A673 (cell line): Measurements from ENCODE around the gene PAX5.

Experiments used
- EZH2 ChIP-seq: fragments of 200-600 bp; sonication (generic); IDR thresholded peaks from 2 replicates; pipeline ENCODE4 v1.6.1; 2017; ENCODE audit warnings: borderline replicate concordance, low read depth, mild to moderate bottlenecking, mixed read lengths, antibody characterized with exemption, low read length; ENCODE audit not compliant: poor library complexity, severe bottlenecking
- TF ChIP-seq, protein P1 (sequence below): fragments of 300-800, 200-600 bp; sonication (generic); conservative IDR thresholded peaks from 2 replicates; pipeline ENCODE4 v1.5.1; 2017; ENCODE audit warnings: low read depth, mild to moderate bottlenecking, antibody characterized with exemption, low read length, moderate library complexity, mixed read lengths

DNA sequence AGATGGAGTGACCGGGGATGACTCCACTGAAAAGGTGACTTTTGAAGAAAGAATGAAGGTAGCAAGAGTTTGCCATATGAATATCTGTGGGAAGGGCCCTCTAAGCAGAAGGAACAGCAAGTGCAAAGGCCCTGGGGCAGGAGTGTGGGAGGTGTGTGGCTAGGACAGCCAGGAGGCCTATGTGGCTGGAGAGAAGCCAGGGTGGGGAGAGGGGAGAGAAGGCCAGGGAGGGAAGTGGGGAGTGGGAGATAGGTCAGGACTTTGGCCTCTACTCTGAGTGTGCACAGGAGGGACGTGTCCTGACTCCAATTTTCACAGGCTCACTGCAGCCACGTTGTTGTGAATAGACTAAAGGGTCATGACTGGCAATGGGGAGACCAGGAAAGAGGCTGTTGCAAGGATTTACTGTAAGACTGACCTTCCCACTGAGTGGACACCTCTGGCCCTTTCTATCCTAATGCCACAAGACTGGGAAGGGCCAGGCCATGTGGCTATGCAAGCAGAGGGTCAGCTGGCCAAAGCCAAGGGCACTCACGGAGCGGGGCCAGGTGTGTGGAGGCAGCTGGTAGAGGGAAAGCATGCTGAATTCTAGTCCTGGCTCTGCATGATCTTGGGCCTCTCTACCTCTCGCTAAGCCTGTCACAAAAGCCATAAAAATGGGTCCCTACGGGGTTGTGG lies 172.4 kb downstream of the PAX5 start:
- TF ChIP-seq, protein P1, sequence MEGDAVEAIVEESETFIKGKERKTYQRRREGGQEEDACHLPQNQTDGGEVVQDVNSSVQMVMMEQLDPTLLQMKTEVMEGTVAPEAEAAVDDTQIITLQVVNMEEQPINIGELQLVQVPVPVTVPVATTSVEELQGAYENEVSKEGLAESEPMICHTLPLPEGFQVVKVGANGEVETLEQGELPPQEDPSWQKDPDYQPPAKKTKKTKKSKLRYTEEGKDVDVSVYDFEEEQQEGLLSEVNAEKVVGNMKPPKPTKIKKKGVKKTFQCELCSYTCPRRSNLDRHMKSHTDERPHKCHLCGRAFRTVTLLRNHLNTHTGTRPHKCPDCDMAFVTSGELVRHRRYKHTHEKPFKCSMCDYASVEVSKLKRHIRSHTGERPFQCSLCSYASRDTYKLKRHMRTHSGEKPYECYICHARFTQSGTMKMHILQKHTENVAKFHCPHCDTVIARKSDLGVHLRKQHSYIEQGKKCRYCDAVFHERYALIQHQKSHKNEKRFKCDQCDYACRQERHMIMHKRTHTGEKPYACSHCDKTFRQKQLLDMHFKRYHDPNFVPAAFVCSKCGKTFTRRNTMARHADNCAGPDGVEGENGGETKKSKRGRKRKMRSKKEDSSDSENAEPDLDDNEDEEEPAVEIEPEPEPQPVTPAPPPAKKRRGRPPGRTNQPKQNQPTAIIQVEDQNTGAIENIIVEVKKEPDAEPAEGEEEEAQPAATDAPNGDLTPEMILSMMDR: no peak
- TF ChIP-seq EZH2: no peak
